Epithelial cell of esophagus (primary cell): ENCODE data around the gene ZSCAN1.

ENCODE experiments used
- DNase-seq: peaks from one replicate; pipeline ENCODE4 v3.0.0; 2010; ENCODE audit warnings: low read depth
- H3K4me3 ChIP-seq: 2 replicates; pipeline ENCODE4 v1.5.1; 2011; ENCODE audit warnings: mild to moderate bottlenecking, low read length, control low read depth
- TF ChIP-seq, protein P1 (sequence below): IDR thresholded peaks from 2 replicates; pipeline ENCODE4 v1.5.1; 2011; ENCODE audit warnings: low read depth, mild to moderate bottlenecking, low read length, control low read depth, inconsistent platforms; ENCODE audit not compliant: insufficient read depth; ENCODE audit errors: missing control alignments

The ZSCAN1 gene

DNA sequence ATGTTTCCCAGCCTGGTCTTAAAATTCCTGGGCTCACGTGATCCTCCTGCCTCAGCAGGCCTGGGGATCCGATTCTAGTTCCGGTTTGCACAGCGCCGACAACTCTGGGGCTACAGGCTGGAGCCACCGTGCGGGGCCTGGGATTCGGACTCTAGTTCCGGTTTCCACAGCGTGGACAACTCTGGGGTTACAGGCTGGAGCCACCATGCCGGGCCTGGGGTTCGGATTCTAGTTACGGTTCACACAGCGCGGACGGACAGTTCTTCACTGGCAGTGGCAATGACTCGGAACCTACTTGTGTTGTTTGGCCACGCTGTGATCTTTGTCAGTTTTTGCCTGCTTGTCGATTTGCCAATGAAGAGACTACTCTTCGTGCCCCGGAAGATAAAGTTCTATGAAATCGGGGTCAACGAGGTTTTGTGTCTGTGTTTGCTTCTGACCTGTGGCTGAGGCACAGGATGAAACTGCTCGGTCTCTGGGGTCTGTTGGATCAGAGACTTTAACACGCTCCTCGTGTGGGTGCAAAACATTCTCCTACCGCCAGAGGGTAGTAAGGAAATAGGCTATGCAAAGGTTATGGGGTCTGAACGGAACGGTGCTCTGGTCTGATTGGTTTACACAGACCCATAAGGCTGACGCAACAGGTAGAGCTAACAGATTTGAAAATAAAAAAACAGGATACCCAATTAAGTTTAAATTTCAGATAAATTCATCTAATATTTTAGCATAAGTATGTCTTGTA, 12.1 kb upstream of the ZSCAN1 start:
- H3K4me3 ChIP-seq, result no peak overlapping the region
- TF ChIP-seq, protein P1, sequence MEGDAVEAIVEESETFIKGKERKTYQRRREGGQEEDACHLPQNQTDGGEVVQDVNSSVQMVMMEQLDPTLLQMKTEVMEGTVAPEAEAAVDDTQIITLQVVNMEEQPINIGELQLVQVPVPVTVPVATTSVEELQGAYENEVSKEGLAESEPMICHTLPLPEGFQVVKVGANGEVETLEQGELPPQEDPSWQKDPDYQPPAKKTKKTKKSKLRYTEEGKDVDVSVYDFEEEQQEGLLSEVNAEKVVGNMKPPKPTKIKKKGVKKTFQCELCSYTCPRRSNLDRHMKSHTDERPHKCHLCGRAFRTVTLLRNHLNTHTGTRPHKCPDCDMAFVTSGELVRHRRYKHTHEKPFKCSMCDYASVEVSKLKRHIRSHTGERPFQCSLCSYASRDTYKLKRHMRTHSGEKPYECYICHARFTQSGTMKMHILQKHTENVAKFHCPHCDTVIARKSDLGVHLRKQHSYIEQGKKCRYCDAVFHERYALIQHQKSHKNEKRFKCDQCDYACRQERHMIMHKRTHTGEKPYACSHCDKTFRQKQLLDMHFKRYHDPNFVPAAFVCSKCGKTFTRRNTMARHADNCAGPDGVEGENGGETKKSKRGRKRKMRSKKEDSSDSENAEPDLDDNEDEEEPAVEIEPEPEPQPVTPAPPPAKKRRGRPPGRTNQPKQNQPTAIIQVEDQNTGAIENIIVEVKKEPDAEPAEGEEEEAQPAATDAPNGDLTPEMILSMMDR, result peak; percentile 21
- peak; percentile 22 for DNase-seq

DNA sequence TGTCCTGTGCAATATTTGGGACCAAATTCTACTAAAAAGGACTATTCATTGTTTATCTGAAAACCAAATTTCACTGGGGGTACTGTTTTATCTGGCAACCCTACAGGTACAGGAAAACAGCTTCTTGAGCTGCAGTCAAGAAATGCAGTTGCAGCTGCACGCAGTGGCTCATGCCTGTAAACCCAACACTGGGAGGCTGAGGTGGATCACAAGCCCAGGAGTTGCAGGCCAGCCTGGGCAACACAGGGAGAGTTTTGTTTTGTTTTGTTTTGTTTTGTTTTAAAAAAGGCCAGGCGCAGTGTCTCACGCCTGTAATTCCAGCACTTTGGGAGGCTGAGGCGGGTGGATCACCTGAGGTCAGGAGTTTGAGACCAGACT, 11.6 kb upstream of the ZSCAN1 start:
- no peak overlapping the region for H3K4me3 ChIP-seq
- TF ChIP-seq, protein P1, result no peak
- no peak for DNase-seq

DNA sequence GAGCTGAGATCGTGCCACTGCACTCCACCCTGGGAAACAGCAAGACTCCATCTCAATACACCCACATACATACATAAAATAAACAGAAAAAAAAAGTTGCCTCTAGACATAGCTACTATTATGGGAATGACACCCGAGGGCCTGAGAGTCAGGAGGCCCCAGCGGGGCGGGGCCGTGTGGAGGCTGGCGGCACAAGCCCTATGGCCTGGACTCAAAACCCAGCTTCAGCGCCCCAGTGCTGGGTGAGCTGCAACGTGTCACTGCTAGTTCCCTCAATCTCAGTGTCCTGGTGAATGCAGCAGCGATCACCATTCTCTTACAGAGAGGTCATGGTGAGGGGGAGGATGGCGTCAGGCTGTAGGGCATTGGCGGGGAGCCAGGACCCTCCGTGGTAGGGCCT, 9.2 kb upstream of the ZSCAN1 start:
- no peak overlapping the region for H3K4me3 ChIP-seq
- no peak for DNase-seq
- TF ChIP-seq, protein P1, result no peak

DNA sequence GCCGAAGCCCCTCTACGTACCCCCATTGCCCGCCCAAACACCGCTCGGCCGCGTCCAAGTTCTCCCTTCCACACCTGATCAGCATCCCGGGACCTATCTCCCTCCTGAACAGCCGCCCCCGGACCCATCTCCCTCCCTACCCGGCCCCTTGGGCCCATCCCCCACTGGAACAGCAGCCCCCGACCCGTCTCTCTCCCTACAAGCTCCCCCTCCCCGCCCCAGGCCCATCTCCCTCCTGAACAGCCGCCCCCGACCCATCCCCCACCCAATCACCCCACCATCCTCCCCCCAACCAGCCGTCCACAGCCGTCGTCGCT, 610 bp downstream of the ZSCAN1 start:
- TF ChIP-seq, protein P1, result no peak
- H3K4me3 ChIP-seq, result no peak overlapping the region
- no peak for DNase-seq

DNA sequence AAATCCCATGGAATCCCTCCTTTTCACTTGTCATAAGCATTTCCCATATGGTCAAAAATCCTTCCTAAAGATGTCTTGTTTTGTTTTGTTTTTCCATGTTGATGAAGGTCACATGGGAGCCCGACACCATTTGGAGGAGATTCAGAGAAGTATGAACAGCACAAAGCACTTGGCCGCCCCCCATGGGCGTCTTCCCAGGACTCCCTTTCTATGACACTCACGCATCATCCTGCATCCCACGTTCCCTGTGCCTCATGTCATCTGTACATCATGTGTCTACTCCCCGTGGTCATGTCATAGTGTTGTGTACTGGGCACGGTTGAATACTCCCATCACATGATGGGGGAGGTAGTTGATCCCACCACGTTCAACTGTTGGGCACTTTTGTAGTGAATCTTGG, 2.0 kb downstream of the ZSCAN1 start:
- TF ChIP-seq, protein P1, result no peak
- H3K4me3 ChIP-seq, result no peak overlapping the region
- DNase-seq, result no peak

DNA sequence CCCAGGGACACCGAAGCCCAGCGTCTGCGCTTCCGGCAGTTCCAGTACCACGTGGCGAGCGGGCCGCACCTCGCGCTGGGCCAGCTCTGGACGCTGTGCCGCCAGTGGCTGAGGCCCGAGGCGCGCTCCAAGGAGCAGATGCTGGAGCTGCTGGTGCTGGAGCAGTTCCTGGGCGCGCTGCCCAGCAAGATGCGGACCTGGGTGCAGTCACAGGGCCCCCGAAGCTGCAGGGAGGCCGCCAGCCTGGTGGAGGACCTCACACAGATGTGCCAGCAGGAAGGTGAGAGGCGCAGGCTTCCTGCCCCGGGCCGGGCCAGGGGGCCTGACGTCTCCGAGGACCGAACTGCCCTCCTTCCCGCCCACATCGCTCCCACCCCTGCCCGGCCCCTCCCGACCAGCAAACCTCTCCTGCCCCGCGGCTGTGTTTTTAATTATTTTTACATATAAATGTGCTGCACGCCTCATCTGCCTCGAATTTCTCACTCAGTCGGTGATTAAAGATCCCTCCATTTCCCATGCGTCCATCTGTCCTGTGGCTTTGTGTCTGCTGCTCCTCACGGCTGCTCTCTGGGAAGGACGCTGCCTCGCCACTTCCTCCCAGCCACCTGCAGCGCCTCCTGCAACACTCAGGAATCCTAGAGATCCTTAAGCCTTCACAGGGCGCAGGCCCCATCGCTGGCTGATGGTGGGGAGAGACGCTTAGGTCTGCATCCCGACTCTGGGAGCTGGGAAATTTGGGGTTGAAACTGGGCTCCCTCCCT, 4.3 kb downstream of the ZSCAN1 start:
- no peak for DNase-seq
- no peak overlapping the region for H3K4me3 ChIP-seq
- TF ChIP-seq, protein P1, result no peak
